Mesendoderm (in vitro differentiated cells): ENCODE measurements around the gene CA11.

Experiments
- DNase-seq: peaks from one replicate; pipeline ENCODE4 v3.0.0; 2013
- H2AK5ac ChIP-seq: 2 replicates; pipeline ENCODE4 v1.6.1; 2013; ENCODE audit warnings: low read length, inconsistent platforms
- H2BK120ac ChIP-seq: 2 replicates; pipeline ENCODE4 v1.6.1; 2013; ENCODE audit warnings: low read depth, mild to moderate bottlenecking, low read length, moderate library complexity, mixed read lengths
- H2BK15ac ChIP-seq: replicated peaks from 2 replicates; pipeline ENCODE4 v1.6.1; 2013; ENCODE audit warnings: low read depth, mild to moderate bottlenecking, moderate library complexity
- H2BK5ac ChIP-seq: 2 replicates; pipeline ENCODE4 v1.6.1; 2013; ENCODE audit warnings: low read length, inconsistent platforms
- H3K18ac ChIP-seq: 2 replicates; pipeline ENCODE4 v1.6.1; 2013; ENCODE audit warnings: mild to moderate bottlenecking, low read length, mixed read lengths
- H3K23ac ChIP-seq: one replicate; pipeline ENCODE4 v1.6.1; 2013; ENCODE audit warnings: low read length
- H3K27ac ChIP-seq: 2 replicates; pipeline ENCODE4 v1.5.1; 2013; ENCODE audit warnings: low read depth, mild to moderate bottlenecking, inconsistent platforms, low read length, moderate library complexity
- H3K27me3 ChIP-seq: 2 replicates; pipeline ENCODE4 v1.6.1; 2013; ENCODE audit warnings: low read length, control low read depth, mild to moderate bottlenecking, inconsistent platforms; ENCODE audit not compliant: insufficient read depth, poor library complexity
- H3K36me3 ChIP-seq: 2 replicates; pipeline ENCODE4 v1.6.1; 2013; ENCODE audit warnings: low read length, inconsistent platforms; ENCODE audit not compliant: control insufficient read depth, insufficient read depth
- H3K4ac ChIP-seq: one replicate; pipeline ENCODE4 v1.6.1; 2013; ENCODE audit warnings: low read depth, mild to moderate bottlenecking, low read length, moderate library complexity
- H3K4me1 ChIP-seq: 2 replicates; pipeline ENCODE4 v1.6.1; 2013; ENCODE audit warnings: low read depth, low read length, inconsistent platforms; ENCODE audit not compliant: control insufficient read depth
- H3K4me2 ChIP-seq: 2 replicates; pipeline ENCODE4 v1.6.1; 2013; ENCODE audit warnings: low read length
- H3K4me3 ChIP-seq: 2 replicates; pipeline ENCODE4 v1.5.1; 2013; ENCODE audit warnings: mild to moderate bottlenecking, low read length
- H3K56ac ChIP-seq: one replicate; pipeline ENCODE4 v1.6.1; 2013; ENCODE audit warnings: low read length
- H3K79me1 ChIP-seq: 2 replicates; pipeline ENCODE4 v1.6.1; 2013; ENCODE audit warnings: low read length, inconsistent platforms
- H3K79me2 ChIP-seq: 2 replicates; pipeline ENCODE4 v1.6.1; 2013; ENCODE audit warnings: mild to moderate bottlenecking, low read length; ENCODE audit not compliant: control insufficient read depth, insufficient read depth
- H3K9ac ChIP-seq: 2 replicates; pipeline ENCODE4 v1.6.1; 2013; ENCODE audit warnings: low read length, inconsistent platforms
- H4K5ac ChIP-seq: one replicate; pipeline ENCODE4 v1.6.1; 2013; ENCODE audit warnings: low read length
- H4K8ac ChIP-seq: one replicate; pipeline ENCODE4 v1.6.1; 2013; ENCODE audit warnings: low read depth, mild to moderate bottlenecking, control low read depth, low read length, moderate library complexity
- WGBS: extraction: QIAGEN DNeasy Blood & Tissue Kit; methylation state at CpG from one replicate; pipeline ENCODE4 v1.1.7; 2013; ENCODE audit warnings: low lambda C conversion rate, missing lambda C conversion rate; ENCODE audit not compliant: insufficient coverage; ENCODE audit errors: extremely low coverage; 5-methylcytosine and 5-hydroxymethylcytosine counted together

Gene CA11

DNA sequence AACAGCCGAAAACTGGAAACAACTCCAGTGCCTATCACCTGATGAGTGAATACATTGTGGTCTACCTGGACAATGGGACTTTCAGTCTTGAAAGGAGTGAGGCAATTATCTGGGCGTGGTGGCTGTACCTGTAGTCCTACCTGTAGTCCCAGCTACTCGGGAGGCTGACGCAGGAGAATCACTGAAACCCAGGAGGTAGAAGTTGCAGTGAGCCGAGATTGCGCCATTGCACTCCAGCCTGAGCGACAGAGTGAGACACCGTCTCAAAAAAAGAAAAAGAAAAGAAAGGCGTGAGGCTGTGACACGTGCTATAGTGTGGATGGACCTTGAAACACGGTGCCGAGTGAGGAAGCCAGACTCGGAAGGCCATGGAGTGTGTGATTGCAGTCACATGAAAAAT is 30.9 kb upstream of the CA11 start:
- Histone ChIP-seq H3K79me1 (no peaks in the 10 kb centered on the region), H3K4me2 (no peak overlapping the region), H2BK15ac (no peak overlapping the region), H3K4me1 (no peaks in the 10 kb centered on the region), H3K9ac (no peak overlapping the region), H3K79me2 (no peaks in the 10 kb centered on the region), H3K27ac (no peak overlapping the region), H3K23ac (no peak overlapping the region), H3K4ac (no peak overlapping the region), H3K27me3 (no peaks in the 10 kb centered on the region), H4K5ac (no peak overlapping the region), H3K36me3 (no peaks in the 10 kb centered on the region), H3K18ac (no peak overlapping the region), H2BK120ac (no peak overlapping the region), H3K56ac (no peak overlapping the region), H2AK5ac (no peak overlapping the region), H4K8ac (no peak overlapping the region), H2BK5ac (no peak overlapping the region), H3K4me3 (no peak overlapping the region)
- no CpG with 5 or more reads among the region's 13 CpGs for WGBS
- DNase-seq, result no peak

- no peaks in the 10 kb centered on the region for H3K79me2 ChIP-seq
- no peak overlapping the region for H3K18ac ChIP-seq
- no peak overlapping the region for H3K4me2 ChIP-seq
- no peak overlapping the region for H2AK5ac ChIP-seq
- H3K79me1 ChIP-seq, result no peaks in the 10 kb centered on the region
- no peak overlapping the region for H2BK15ac ChIP-seq
- no peaks in the 10 kb centered on the region for H3K4me1 ChIP-seq
- H3K27ac ChIP-seq, result no peak overlapping the region
- H4K5ac ChIP-seq, result no peak overlapping the region
- no peak overlapping the region for H2BK120ac ChIP-seq
- H3K36me3 ChIP-seq, result no peaks in the 10 kb centered on the region
- no peak overlapping the region for H2BK5ac ChIP-seq
- DNase-seq, result no peak
- no CpG with 5 or more reads among the region's 17 CpGs for WGBS
- H3K4ac ChIP-seq, result no peak overlapping the region
- H4K8ac ChIP-seq, result no peak overlapping the region
- no peak overlapping the region for H3K56ac ChIP-seq
- H3K23ac ChIP-seq, result no peak overlapping the region
- H3K27me3 ChIP-seq, result no peaks in the 10 kb centered on the region
- no peak overlapping the region for H3K9ac ChIP-seq
- no peak overlapping the region for H3K4me3 ChIP-seq
Measured at GRCh38 chr19:48676487-48676886, 30.5 kb upstream of the CA11 start.

DNA sequence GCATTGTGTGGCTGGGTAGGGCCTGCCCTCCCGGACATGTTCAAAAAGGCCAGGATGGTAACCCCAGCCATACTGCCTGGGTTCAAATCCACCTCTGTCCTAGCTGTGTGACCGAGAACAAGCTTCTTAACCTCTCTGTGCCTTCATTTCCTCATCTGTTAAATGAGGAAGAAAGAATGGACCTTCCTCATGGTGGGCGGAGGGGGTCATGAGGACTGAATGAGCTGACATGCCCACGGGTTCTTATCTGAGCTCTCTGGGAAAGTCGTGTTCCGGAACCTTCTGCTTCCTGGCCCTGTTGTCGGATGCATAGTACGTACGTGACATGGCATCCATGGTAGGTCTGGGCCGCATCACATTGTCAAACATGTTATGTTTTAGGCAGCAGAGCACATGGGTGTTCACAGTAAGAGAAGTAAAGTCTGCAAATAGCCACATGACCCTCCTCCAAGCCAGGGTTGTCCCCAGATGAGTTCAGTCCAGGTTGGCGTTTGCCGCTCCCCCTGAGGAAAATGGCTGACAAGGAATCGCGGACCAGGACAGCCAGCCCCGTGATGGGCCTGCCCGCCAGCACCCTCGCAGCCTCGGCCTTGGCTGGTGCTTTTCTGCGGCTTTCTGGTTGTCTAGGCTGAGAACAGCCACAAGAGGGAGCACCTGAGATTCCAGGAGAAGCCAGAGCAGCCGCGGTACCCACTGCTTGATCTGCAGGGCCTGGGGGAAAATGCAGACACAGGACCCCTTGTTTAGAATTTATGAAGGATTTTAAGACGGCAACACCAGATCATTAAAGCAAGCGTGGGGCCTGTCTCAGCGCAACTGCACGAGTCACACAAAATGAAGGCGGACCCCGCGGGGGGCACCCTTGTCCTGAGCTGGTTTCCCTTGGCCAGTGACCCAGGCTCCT is 29.2 kb upstream of the CA11 start:
- no CpG with 5 or more reads among the region's 28 CpGs for WGBS
- Histone ChIP-seq H3K36me3 (no peaks in the 10 kb centered on the region), H4K5ac (no peak overlapping the region), H3K4ac (no peak overlapping the region), H3K4me3 (no peak overlapping the region), H3K18ac (no peak overlapping the region), H3K9ac (no peak overlapping the region), H3K27ac (no peak overlapping the region), H3K56ac (peak overlapping the region; percentile 37), H2BK15ac (no peak overlapping the region), H3K4me2 (no peak overlapping the region), H2BK120ac (no peak overlapping the region), H3K23ac (no peak overlapping the region), H2AK5ac (no peak overlapping the region), H3K79me2 (no peaks in the 10 kb centered on the region), H4K8ac (no peak overlapping the region), H2BK5ac (no peak overlapping the region), H3K4me1 (no peaks in the 10 kb centered on the region), H3K27me3 (no peaks in the 10 kb centered on the region), H3K79me1 (no peaks in the 10 kb centered on the region)
- peak; percentile 92 for DNase-seq

DNA sequence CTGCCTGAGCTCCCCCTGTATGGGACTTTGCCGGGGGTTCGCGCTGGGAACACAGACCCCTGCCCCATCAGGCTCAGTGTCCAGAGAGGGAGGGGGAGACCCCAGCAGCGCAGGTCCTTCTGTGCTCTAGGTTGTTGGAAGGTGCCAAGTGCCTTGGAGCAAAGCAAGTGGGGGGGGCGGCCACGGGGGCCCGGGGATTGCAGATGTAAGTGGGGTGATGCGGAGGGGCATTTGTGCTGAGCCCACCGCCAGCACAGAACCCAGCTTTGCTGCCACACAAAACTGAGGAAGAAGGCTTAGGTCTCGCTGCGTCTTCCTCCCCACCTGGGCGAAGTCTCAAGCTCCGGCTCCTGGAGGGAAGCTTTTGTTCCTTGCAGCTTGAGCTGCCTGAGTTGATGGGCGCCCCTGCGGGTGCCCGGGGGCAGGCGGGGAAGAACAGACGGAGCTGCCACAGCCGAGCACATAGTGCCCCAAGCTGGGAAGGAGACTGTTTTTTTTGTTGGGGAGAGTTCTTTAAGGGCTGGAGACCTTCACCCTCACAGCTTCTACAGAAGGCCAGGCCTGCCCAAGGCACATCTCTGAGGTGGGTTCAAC is 28.3 kb upstream of the CA11 start:
- Histone ChIP-seq H3K4ac (no peak overlapping the region), H3K36me3 (no peaks in the 10 kb centered on the region), H3K79me1 (no peaks in the 10 kb centered on the region), H3K79me2 (no peaks in the 10 kb centered on the region), H2BK120ac (no peak overlapping the region), H3K27me3 (no peaks in the 10 kb centered on the region), H3K56ac (peak overlapping the region; percentile 28), H3K27ac (no peak overlapping the region), H4K8ac (no peak overlapping the region), H3K23ac (no peak overlapping the region), H2BK5ac (no peak overlapping the region), H3K18ac (no peak overlapping the region), H3K4me1 (no peaks in the 10 kb centered on the region), H2AK5ac (no peak overlapping the region), H2BK15ac (no peak overlapping the region), H3K9ac (no peak overlapping the region), H3K4me2 (no peak overlapping the region), H4K5ac (no peak overlapping the region), H3K4me3 (no peak overlapping the region)
- no peak for DNase-seq
- WGBS, result no CpG with 5 or more reads among the region's 19 CpGs

GRCh38 chr19:48673436-48674100 is 27.6 kb upstream of the CA11 start:
- H2BK5ac ChIP-seq, result no peak overlapping the region
- H3K4me3 ChIP-seq, result no peak overlapping the region
- H3K36me3 ChIP-seq, result no peaks in the 10 kb centered on the region
- H3K9ac ChIP-seq, result peak overlapping the region; percentile 8
- H3K23ac ChIP-seq, result no peak overlapping the region
- H3K4me1 ChIP-seq, result no peaks in the 10 kb centered on the region
- DNase-seq, result no peak
- H3K18ac ChIP-seq, result no peak overlapping the region
- no peak overlapping the region for H2BK120ac ChIP-seq
- no peak overlapping the region for H3K4ac ChIP-seq
- no peak overlapping the region for H4K5ac ChIP-seq
- H3K79me1 ChIP-seq, result no peaks in the 10 kb centered on the region
- H3K27ac ChIP-seq, result no peak overlapping the region
- H2AK5ac ChIP-seq, result no peak overlapping the region
- H3K56ac ChIP-seq, result peak overlapping the region; percentile 34
- no CpG with 5 or more reads among the region's 25 CpGs for WGBS
- H3K79me2 ChIP-seq, result no peaks in the 10 kb centered on the region
- H3K27me3 ChIP-seq, result no peaks in the 10 kb centered on the region
- H3K4me2 ChIP-seq, result no peak overlapping the region
- no peak overlapping the region for H2BK15ac ChIP-seq
- no peak overlapping the region for H4K8ac ChIP-seq
